ENCODE results near the gene ERC2. TPM values are rescaled to one million over a fixed set of nuclear protein-coding genes. Genes with fewer than 3 reads are reported as not detected.

ERC2 gene
- total and polyA plus RNA-seq, 2 donors (not counting 3 experiments of a cell fraction or from before 2014, with no cell fraction given) = 5.6 to 15.5 TPM

DNA sequence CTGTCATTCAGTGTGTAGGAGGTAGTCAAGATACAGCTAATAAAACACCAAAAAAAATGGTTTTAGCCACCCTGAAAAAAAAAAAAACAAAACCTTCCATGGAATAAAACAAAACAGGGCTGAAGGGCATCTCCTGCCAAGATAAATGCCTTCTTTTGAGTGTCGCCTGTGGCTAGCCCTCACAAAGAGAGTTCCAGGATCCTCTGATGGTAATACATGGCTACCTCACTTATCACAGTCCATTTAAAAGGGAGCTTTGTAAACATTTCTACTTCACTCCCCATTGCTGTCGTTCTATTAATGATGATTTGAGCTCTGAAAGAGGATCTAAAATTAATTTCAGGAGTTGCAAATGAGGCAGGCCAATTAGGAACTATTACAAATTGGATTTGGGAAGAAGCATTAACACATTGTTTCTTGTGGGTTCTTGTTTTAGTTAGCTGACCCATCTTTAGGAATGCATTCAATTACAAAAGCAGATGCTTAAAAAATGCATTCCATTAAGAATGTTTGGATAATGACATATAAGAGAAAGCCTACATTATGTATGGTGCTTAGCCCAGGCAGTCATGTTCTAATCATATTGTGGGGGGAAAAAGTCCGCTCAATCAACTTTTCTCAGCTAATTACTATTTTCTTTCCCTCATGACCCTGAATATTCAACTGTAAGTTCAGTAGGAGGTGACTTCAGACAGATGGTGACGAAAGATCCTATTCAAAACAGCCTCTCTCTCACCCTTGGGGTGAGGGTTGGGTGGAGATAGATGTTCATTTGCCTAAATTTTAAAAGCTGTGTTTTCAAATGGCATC lies 726.0 kb downstream of the ERC2 start:
- Histone ChIP-seq H3K79me2 (ENCODE audit: control insufficient read depth, insufficient read depth, low read length) (no peaks in the 10 kb centered on the region), H3K36me3 (ENCODE audit: control insufficient read depth in 2 of 2, extremely low read depth in 1 of 2, insufficient read depth in 2 of 2, low read length in 2 of 2) (no peaks in the 10 kb centered on the region), H3K27me3 (ENCODE audit: control insufficient read depth in 2 of 2, insufficient read depth in 2 of 2, low read length in 2 of 2) (no peaks in the 10 kb centered on the region), H2AFZ (ENCODE audit: low read depth, low read length) (no peak overlapping the region), H3K9ac (replicated peaks; ENCODE audit: extremely low read depth, insufficient read depth, low read length) (no peak overlapping the region), H3K9me1 (replicated peaks; ENCODE audit: control insufficient read depth, extremely low read depth, insufficient read depth, low read length) (no peaks in the 10 kb centered on the region), H3K4me1 (ENCODE audit: control insufficient read depth, extremely low read depth, insufficient read depth, low read length) (no peaks in the 10 kb centered on the region), H3K4me3 (replicated peaks in 1 of 3; ENCODE audit: insufficient read depth in 1 of 3, low read depth in 1 of 3, low read length in 3 of 3) (no peak overlapping the region), H3K9me3 (replicated peaks; ENCODE audit: control insufficient read depth, insufficient read depth, low read length) (no peaks in the 10 kb centered on the region), H4K20me1 (replicated peaks; ENCODE audit: control insufficient read depth, extremely low read depth, insufficient read depth, low read length) (no peaks in the 10 kb centered on the region), H3K27ac (ENCODE audit: insufficient read depth, low read depth, low read length) (no peak overlapping the region), H3K4me2 (ENCODE audit: insufficient read depth, low read length) (no peak overlapping the region)
- no TSS peak for BruUV-seq (replicated peaks)
- POLR2A ChIA-PET = no interaction called here
- FAIRE-seq (no peak), DNase-seq (ENCODE audit: low read depth, low spot score) (no peak)
- CTCF ChIA-PET = interaction anchor here (0.8 kb wide), 2 partner anchors 14 to 15 kb away, joined by 3 read pairs; no protein-coding TSS in a partner anchor
- intact Hi-C loops (cut with micrococcal nuclease) = no loop called here
- TF ChIP-seq MYC (IDR thresholded peaks at IDR 0.05; ENCODE audit: low read depth, low read length) (no peak), JUN (IDR thresholded peaks at IDR 0.05; ENCODE audit: borderline replicate concordance, insufficient read depth, insufficient read length, low read depth) (no peak), GATA2 (IDR thresholded peaks at IDR 0.05; ENCODE audit: insufficient read depth, insufficient read length, low read depth, low read length) (no peak), POLR2A (IDR thresholded peaks at IDR 0.05; ENCODE audit: low read depth, low read length) (no peak), POLR2AphosphoS5 (IDR thresholded peaks at IDR 0.05; ENCODE audit: insufficient read depth, low read depth, low read length) (no peak), FOS (IDR thresholded peaks at IDR 0.05; ENCODE audit: borderline replicate concordance, insufficient read depth, low read length) (no peak), EZH2 (IDR thresholded peaks at IDR 0.05; ENCODE audit: borderline replicate concordance, low read depth, low read length, severe bottlenecking) (no peak)
- TF ChIP-seq, protein P1, sequence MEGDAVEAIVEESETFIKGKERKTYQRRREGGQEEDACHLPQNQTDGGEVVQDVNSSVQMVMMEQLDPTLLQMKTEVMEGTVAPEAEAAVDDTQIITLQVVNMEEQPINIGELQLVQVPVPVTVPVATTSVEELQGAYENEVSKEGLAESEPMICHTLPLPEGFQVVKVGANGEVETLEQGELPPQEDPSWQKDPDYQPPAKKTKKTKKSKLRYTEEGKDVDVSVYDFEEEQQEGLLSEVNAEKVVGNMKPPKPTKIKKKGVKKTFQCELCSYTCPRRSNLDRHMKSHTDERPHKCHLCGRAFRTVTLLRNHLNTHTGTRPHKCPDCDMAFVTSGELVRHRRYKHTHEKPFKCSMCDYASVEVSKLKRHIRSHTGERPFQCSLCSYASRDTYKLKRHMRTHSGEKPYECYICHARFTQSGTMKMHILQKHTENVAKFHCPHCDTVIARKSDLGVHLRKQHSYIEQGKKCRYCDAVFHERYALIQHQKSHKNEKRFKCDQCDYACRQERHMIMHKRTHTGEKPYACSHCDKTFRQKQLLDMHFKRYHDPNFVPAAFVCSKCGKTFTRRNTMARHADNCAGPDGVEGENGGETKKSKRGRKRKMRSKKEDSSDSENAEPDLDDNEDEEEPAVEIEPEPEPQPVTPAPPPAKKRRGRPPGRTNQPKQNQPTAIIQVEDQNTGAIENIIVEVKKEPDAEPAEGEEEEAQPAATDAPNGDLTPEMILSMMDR (IDR thresholded peaks at IDR 0.05; ENCODE audit: extremely low read depth in 1 of 2, insufficient read depth in 1 of 2, low read depth in 1 of 2, low read length in 2 of 2) = no peak
- TF ChIP-seq, protein P2, sequence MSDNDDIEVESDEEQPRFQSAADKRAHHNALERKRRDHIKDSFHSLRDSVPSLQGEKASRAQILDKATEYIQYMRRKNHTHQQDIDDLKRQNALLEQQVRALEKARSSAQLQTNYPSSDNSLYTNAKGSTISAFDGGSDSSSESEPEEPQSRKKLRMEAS (IDR thresholded peaks at IDR 0.05; ENCODE audit: insufficient read depth, insufficient read length) = no peak
- dilution Hi-C loops (cut with MboI; ENCODE audit: extremely low pct_ligation_motif_present, low sequenced_read_pairs) = no loop called here
